ENCODE measurements around the gene NEK4.

The NEK4 gene

GRCh38 chr3:52793702-52794611 lies 23.2 kb upstream of the NEK4 start:
- no peak for DNase-seq (ENCODE audit: low read depth in 1 of 2, low spot score in 1 of 2)

- no peak for DNase-seq (ENCODE audit: low read depth in 1 of 2, low spot score in 1 of 2)
Measured at GRCh38 chr3:52792961-52793695, 22.4 kb upstream of the NEK4 start.

- DNase-seq (ENCODE audit: low read depth in 1 of 2, low spot score in 1 of 2) = no peak
Measured at GRCh38 chr3:52792413-52792812, 21.7 kb upstream of the NEK4 start.

GRCh38 chr3:52791928-52792327 lies 21.2 kb upstream of the NEK4 start:
- no peak for DNase-seq (ENCODE audit: low read depth in 1 of 2, low spot score in 1 of 2)

GRCh38 chr3:52791366-52791765 lies 20.6 kb upstream of the NEK4 start:
- DNase-seq (ENCODE audit: low read depth in 1 of 2, low spot score in 1 of 2) = no peak

- DNase-seq (ENCODE audit: low read depth in 1 of 2, low spot score in 1 of 2) = no peak
Measured at GRCh38 chr3:52790741-52791140, 20.0 kb upstream of the NEK4 start.

GRCh38 chr3:52790337-52790736 lies 19.6 kb upstream of the NEK4 start:
- DNase-seq (ENCODE audit: low read depth in 1 of 2, low spot score in 1 of 2) = no peak

- DNase-seq (ENCODE audit: low read depth in 1 of 2, low spot score in 1 of 2) = no peak
Measured at GRCh38 chr3:52789746-52790040, 19.0 kb upstream of the NEK4 start.

- no peak for DNase-seq (ENCODE audit: low read depth in 1 of 2, low spot score in 1 of 2)
Measured at GRCh38 chr3:52788890-52789745, 18.4 kb upstream of the NEK4 start.

- DNase-seq (ENCODE audit: low read depth in 1 of 2, low spot score in 1 of 2) = no peak
Measured at GRCh38 chr3:52787672-52788625, 17.2 kb upstream of the NEK4 start.

- DNase-seq (ENCODE audit: low read depth in 1 of 2, low spot score in 1 of 2) = no peak
Measured at GRCh38 chr3:52787246-52787645, 16.5 kb upstream of the NEK4 start.

- DNase-seq (ENCODE audit: low read depth in 1 of 2, low spot score in 1 of 2) = no peak
Measured at GRCh38 chr3:52786330-52787215, 15.8 kb upstream of the NEK4 start.

GRCh38 chr3:52784931-52785590 lies 14.3 kb upstream of the NEK4 start:
- no peak for DNase-seq (ENCODE audit: low read depth in 1 of 2, low spot score in 1 of 2)

GRCh38 chr3:52784021-52784621 lies 13.4 kb upstream of the NEK4 start:
- no peak for DNase-seq (ENCODE audit: low read depth in 1 of 2, low spot score in 1 of 2)

GRCh38 chr3:52783211-52783555 lies 12.4 kb upstream of the NEK4 start:
- DNase-seq (ENCODE audit: low read depth in 1 of 2, low spot score in 1 of 2) = no peak

- DNase-seq (ENCODE audit: low read depth in 1 of 2, low spot score in 1 of 2) = no peak
Measured at GRCh38 chr3:52782412-52783210, 11.9 kb upstream of the NEK4 start.

- DNase-seq (ENCODE audit: low read depth in 1 of 2, low spot score in 1 of 2) = no peak
Measured at GRCh38 chr3:52781741-52782140, 11.0 kb upstream of the NEK4 start.

Data from activated T-helper 1 cell treated with anti-CD3 and anti-CD28 coated beads, Interleukin-2, amount 50 U/mL, for 16 hours (primary cell).